RWPE2 (cell line): ENCODE data around the gene ST8SIA2.

Source experiments
- ATAC-seq: fragments of 200-7000 bp; cut with Tn5 transposase; 3 replicates; pipeline ENCODE4 v1.9.1; 2021; ENCODE audit warnings: low read depth
- DNase-seq: peaks from one replicate; pipeline ENCODE4 v3.0.0-alpha.2; 2020; ENCODE audit warnings: low spot score
- H3K27ac ChIP-seq: fragments of 450-650 bp; 2 replicates; pipeline ENCODE4 v1.5.1; 2017; ENCODE audit warnings: mild to moderate bottlenecking; ENCODE audit not compliant: poor library complexity, severe bottlenecking
- H3K27me3 ChIP-seq: fragments of 250-450 bp; sonication (Bioruptor Pico); 2 replicates; pipeline ENCODE4 v1.5.1; 2021; ENCODE audit warnings: mild to moderate bottlenecking, moderate library complexity; ENCODE audit not compliant: insufficient read depth, poor library complexity, severe bottlenecking
- H3K36me3 ChIP-seq: fragments of 250-450 bp; sonication (Bioruptor Pico); 2 replicates; pipeline ENCODE4 v1.5.1; 2020; ENCODE audit warnings: low read depth, mild to moderate bottlenecking, moderate library complexity
- H3K4me1 ChIP-seq: fragments of 250-450 bp; sonication (Bioruptor Pico); 2 replicates; pipeline ENCODE4 v1.5.1; 2021; ENCODE audit warnings: mild to moderate bottlenecking, moderate library complexity; ENCODE audit not compliant: insufficient read depth, poor library complexity, severe bottlenecking
- H3K4me3 ChIP-seq: fragments of 250-450 bp; sonication (Bioruptor Pico); 2 replicates; pipeline ENCODE4 v1.5.1; 2021; ENCODE audit warnings: mild to moderate bottlenecking, moderate library complexity; ENCODE audit not compliant: severe bottlenecking
- H3K9me3 ChIP-seq: fragments of 250-450 bp; sonication (Bioruptor Pico); 2 replicates; pipeline ENCODE4 v1.5.1; 2021; ENCODE audit warnings: mild to moderate bottlenecking, moderate library complexity; ENCODE audit not compliant: severe bottlenecking
- CTCF ChIP-seq: fragments of 450-650 bp; IDR thresholded peaks from one replicate; pipeline ENCODE4 v1.5.1; 2017; ENCODE audit warnings: mild to moderate bottlenecking, moderate library complexity; ENCODE audit not compliant: poor library complexity, severe bottlenecking

Gene ST8SIA2

DNA sequence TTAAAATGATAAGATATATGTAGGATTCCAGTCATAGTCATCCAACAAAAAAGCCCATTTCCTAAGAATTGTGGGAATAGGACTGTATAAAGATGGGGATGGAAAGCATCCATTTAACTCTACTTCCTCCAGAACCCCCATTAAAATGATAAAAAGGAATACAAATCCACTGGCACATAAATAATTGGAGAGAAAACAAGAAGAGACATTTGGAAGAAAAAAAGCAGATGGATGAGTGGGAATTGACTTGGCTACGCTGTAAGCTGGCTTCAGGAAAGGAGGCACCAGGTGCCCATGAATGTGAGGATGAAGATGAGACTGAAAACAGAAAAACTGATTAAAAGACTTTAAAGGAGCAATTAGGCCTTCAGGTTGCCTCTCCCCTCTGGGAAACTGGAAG is 91.8 kb downstream of the ST8SIA2 start:
- Histone ChIP-seq H3K4me1 (no peaks in the 10 kb centered on the region), H3K36me3 (no peaks in the 10 kb centered on the region), H3K27ac (no peak overlapping the region), H3K4me3 (no peak overlapping the region), H3K9me3 (no peaks in the 10 kb centered on the region), H3K27me3 (peaks cover 12% of the 10 kb centered on the region)
- DNase-seq (no peak), ATAC-seq (no peak)
- no peak for TF ChIP-seq CTCF

DNA sequence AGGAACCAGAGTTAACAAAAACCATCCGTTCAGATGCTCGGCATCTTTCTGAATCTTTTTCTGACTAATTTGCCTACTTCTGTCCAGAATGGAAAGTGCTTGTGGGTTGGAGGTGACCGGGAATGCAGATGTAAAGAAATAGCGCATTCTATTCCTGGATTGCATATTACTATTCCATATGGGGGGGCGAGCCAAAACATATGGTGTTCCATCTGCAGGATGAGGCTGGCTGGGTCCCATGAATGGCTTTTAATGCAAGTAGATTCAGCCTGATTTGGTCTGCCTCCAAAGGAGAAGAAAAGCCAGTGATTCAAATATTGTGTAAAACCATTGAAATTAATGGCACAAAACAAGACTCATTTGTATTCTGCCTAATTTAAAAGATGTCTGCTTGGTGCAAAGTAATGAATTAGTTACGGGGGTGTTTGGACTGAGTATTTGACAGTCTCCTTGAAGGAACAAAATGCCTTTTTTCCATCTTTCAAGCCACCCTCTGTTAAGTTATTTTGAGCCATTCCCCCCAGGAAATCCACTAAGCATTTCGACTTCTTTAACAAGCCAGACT is 99.0 kb downstream of the ST8SIA2 start:
- DNase-seq (no peak), ATAC-seq (no peak)

GRCh38 chr15:92494806-92495336 is 101.2 kb downstream of the ST8SIA2 start:
- Histone ChIP-seq H3K4me1 (no peaks in the 10 kb centered on the region), H3K9me3 (no peaks in the 10 kb centered on the region), H3K4me3 (no peak overlapping the region), H3K27me3 (peaks cover 75% of the 10 kb centered on the region), H3K36me3 (no peaks in the 10 kb centered on the region), H3K27ac (no peak overlapping the region)
- DNase-seq (no peak), ATAC-seq (no peak)
- no peak for TF ChIP-seq CTCF

More for the DNA sequence above, 99.0 kb downstream of the ST8SIA2 start:
- TF ChIP-seq CTCF, result no peak
- Histone ChIP-seq H3K4me1 (no peaks in the 10 kb centered on the region), H3K4me3 (no peak overlapping the region), H3K36me3 (no peaks in the 10 kb centered on the region), H3K9me3 (no peaks in the 10 kb centered on the region), H3K27me3 (peaks cover 59% of the 10 kb centered on the region), H3K27ac (no peak overlapping the region)

DNA sequence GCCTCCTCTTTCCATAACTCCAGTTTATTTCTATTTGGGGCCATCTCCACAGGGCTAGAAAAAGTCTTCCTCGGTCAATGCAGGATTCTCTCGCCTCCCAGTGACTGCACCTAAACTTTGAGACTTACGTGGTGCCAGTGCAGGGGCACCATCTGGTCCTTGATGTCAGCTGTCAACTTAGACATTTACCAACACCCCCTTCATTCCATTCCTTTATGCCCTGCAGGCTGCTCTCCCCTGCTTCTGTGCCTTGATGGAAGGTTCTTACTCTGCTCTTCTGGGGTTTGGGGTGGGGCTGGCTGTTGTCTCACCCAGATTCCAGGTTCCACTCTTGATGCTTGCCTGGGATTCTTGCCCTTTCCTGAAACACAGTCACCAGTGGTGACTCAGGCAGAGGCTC is 101.8 kb downstream of the ST8SIA2 start:
- no peak overlapping the region for H3K4me3 ChIP-seq
- no peaks in the 10 kb centered on the region for H3K36me3 ChIP-seq
- TF ChIP-seq CTCF, result no peak
- H3K4me1 ChIP-seq, result no peaks in the 10 kb centered on the region
- no peak overlapping the region for H3K27ac ChIP-seq
- H3K9me3 ChIP-seq, result no peaks in the 10 kb centered on the region
- ATAC-seq, result 0 out of 3 replicates have a peak, but pooled peaks have one; percentile 6
- H3K27me3 ChIP-seq, result peaks cover 77% of the 10 kb centered on the region
- no peak for DNase-seq
